IPS-18a (cell line): Measurements from ENCODE around the gene NECAB2.

Source experiments
- H3K27ac ChIP-seq: one replicate; pipeline ENCODE4 v1.5.1; 2013; ENCODE audit warnings: low read length
- H3K27me3 ChIP-seq: one replicate; pipeline ENCODE4 v1.6.1; 2013; ENCODE audit warnings: mild to moderate bottlenecking, low read length; ENCODE audit not compliant: control insufficient read depth, insufficient read depth
- H3K36me3 ChIP-seq: one replicate; pipeline ENCODE4 v1.6.1; 2013; ENCODE audit warnings: low read depth, low read length; ENCODE audit not compliant: control insufficient read depth
- H3K4me1 ChIP-seq: one replicate; pipeline ENCODE4 v1.6.1; 2013; ENCODE audit warnings: low read depth, low read length; ENCODE audit not compliant: control insufficient read depth
- H3K4me3 ChIP-seq: one replicate; pipeline ENCODE4 v1.5.1; 2013; ENCODE audit warnings: low read length
- H3K9ac ChIP-seq: one replicate; pipeline ENCODE4 v1.6.1; 2013; ENCODE audit warnings: mild to moderate bottlenecking, low read length, moderate library complexity
- H3K9me3 ChIP-seq: one replicate; pipeline ENCODE4 v1.6.1; 2013; ENCODE audit warnings: low read depth, low read length; ENCODE audit not compliant: control insufficient read depth

NECAB2 gene

DNA sequence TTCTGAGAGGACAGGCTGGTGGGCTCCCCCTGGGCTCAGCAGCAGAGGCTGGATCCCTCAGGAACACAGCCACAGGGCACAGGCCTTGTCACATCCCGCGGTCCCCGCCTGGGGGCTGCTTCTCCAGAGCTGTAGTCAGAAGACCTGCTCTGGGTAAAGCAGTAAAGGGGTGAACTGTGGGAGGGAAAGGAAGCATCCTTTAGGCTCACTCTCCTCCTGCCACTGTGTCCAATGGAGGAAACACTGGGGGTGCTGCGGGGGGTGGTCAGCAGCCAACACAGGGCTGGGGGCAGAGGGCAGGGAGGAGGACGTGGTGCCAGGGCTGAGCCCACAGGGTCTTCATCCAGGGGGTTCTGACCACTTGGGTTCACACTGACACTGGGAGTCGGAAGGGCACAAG, 79.6 kb downstream of the NECAB2 start:
- Histone ChIP-seq H3K4me1 (peaks cover 13% of the 10 kb centered on the region), H3K27ac (no peak overlapping the region), H3K9me3 (no peaks in the 10 kb centered on the region), H3K4me3 (no peak overlapping the region), H3K27me3 (no peaks in the 10 kb centered on the region), H3K36me3 (peaks cover 5% of the 10 kb centered on the region), H3K9ac (no peak overlapping the region)

DNA sequence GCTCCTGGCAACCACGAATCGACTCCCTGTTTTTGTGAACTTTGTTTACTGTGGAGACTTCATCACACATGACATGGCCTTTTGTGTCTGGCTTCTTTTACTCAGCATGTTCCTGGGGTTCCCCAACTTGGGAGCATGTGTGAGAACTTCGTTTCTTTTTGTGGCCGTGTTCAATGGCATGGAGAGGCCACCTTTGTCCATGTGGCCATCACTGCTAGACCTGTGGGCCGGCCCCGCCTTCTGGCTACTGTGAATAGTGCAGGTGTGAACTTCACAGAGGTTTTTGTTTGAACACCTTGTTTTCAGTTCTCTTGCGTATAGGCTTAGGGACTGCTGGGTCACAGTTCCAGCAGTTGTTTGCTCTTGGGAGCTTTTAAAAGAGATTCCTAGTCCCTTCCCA, 80.2 kb downstream of the NECAB2 start:
- Histone ChIP-seq H3K9me3 (no peaks in the 10 kb centered on the region), H3K36me3 (peaks cover 7% of the 10 kb centered on the region), H3K9ac (no peak overlapping the region), H3K4me3 (no peak overlapping the region), H3K4me1 (peaks cover 9% of the 10 kb centered on the region), H3K27ac (no peak overlapping the region), H3K27me3 (no peaks in the 10 kb centered on the region)

DNA sequence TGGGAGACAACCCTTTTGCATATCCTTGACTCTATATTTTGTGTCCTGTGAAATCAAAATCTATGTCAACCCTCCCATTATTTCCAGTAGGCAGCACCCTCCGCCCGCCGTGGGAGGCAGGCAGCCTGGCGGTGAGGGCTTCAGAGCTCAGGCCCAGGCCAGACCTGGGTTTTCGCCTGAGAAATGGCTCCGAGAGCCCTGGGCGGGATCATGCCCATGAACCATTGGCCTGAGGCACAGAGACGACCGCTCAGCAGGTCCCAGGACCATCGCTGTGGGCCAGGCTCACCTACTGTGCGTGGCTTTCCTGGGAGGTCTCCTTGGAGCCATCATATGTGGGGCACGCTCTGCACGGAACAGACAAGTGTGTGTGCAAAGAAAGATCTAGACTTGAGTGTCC, 80.8 kb downstream of the NECAB2 start:
- H3K36me3 ChIP-seq: peaks cover 13% of the 10 kb centered on the region
- H3K9ac ChIP-seq: no peak overlapping the region
- peaks cover 3% of the 10 kb centered on the region for H3K4me1 ChIP-seq
- no peak overlapping the region for H3K4me3 ChIP-seq
- H3K27me3 ChIP-seq: no peaks in the 10 kb centered on the region
- no peaks in the 10 kb centered on the region for H3K9me3 ChIP-seq
- no peak overlapping the region for H3K27ac ChIP-seq

DNA sequence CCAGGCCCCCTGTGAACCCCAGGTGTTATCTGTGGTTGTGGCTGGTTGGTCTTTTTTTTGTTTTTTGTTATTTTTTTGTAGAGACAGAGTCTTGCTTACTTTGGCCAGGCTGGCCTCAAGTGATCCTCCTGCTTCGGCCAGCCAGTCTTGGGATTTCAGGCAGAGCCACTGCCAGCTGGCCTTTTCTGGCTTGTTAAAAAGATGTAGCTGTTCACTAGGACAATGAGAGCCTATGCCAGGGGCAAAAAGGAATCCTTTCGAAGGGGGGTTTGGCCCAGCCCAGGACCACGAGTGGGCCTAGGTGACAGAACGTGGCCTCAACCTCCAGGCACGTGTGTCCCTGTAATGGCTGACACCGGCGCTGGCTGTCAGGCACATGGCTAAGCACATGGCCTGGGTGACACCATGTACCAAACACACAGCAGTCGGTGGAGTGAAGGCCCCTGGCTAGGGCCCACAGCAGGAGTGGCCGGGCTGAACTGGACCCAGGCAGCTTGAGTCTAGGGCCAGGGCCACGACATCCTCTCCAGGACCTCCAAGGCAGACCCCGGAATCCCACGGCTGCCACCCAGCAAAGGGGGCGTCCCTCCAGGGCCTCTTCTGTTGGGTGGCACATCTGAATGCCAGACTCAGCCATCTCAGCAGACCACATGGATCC, 81.5 kb downstream of the NECAB2 start:
- Histone ChIP-seq H3K4me1 (no peaks in the 10 kb centered on the region), H3K9me3 (no peaks in the 10 kb centered on the region), H3K27ac (no peak overlapping the region), H3K4me3 (no peak overlapping the region), H3K36me3 (peaks cover 16% of the 10 kb centered on the region), H3K27me3 (no peaks in the 10 kb centered on the region), H3K9ac (no peak overlapping the region)

DNA sequence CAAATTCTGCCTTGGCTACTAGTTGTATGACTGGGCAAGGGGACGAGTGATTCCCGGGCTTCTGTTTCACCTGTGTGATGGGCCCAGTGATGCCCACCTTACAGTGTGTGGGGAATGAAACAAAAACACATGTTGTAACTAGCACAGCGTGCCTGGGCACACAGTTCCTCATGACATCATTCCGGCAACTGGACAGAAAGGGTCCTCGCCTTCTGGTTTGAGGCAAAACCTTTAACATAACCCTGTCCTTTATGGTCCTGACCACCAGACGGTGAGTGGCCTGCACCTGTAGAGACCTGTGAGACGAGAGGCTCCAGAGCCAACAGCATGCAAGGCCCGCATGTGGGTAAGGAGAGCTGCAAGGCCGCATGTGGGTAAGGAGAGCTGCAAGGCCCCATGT, 82.3 kb downstream of the NECAB2 start:
- peaks cover 19% of the 10 kb centered on the region for H3K36me3 ChIP-seq
- H3K4me3 ChIP-seq: no peak overlapping the region
- H3K9me3 ChIP-seq: no peaks in the 10 kb centered on the region
- H3K27ac ChIP-seq: no peak overlapping the region
- H3K4me1 ChIP-seq: no peaks in the 10 kb centered on the region
- H3K27me3 ChIP-seq: no peaks in the 10 kb centered on the region
- H3K9ac ChIP-seq: no peak overlapping the region

DNA sequence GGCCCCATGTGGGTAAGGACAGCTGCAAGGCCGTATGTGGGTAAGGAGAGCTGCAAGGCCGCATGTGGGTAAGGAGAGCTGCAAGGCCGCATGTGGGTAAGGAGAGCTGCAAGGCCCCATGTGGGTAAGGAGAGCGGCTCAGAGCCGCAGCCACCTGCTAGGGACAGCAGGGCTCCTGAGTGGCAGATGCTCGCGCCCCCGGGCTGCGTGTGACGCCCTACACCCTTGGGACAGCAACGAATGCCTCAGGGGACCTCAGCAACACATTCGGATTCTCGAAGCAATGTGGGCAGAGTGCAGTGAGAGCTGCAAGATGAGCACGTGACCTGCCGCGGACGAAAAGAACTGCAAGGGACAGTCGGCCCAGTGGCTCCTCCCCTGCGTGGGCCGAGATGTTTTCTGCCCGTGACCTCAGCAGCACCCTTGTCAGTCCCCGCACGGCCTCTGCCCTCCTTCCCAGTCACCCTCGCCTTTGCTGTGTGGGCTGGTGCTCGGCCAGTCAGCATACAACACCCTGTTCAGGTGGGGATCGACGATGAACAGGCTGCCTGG, 84.1 kb downstream of the NECAB2 start:
- H3K27ac ChIP-seq: no peak overlapping the region
- H3K36me3 ChIP-seq: peaks cover 21% of the 10 kb centered on the region
- H3K4me1 ChIP-seq: no peaks in the 10 kb centered on the region
- H3K27me3 ChIP-seq: no peaks in the 10 kb centered on the region
- no peak overlapping the region for H3K9ac ChIP-seq
- no peak overlapping the region for H3K4me3 ChIP-seq
- no peaks in the 10 kb centered on the region for H3K9me3 ChIP-seq
